HCT116 (cell line): ENCODE results near the gene CNTNAP2. TPM values are rescaled to one million over a fixed set of nuclear protein-coding genes. Genes with fewer than 3 reads are reported as not detected.

Experiments
- ATAC-seq: fragments of 200-7000 bp; cut with Tn5 transposase; 2 replicates; pipeline ENCODE4 v1.9.1; 2020; ENCODE audit warnings: mild to moderate bottlenecking, moderate library complexity
- BruUV-seq: library from RNA; stranded (reverse); fragments of 400-500 nt; replicated peaks from 2 replicates; lab custom pipeline; 2021; lab: Mats Ljungman, UMichigan
- CTCF ChIA-PET: fragments of 300-600 bp; sonication (Branson Sonifier 250); formaldehyde crosslinking; loops from one replicate; lab custom pipeline; 2021; ENCODE audit warnings: antibody characterized with exemption; lab: Charles Lee
- POLR2A ChIA-PET: fragments of 300-600, 350-600 bp; sonication (Branson Sonifier 250); formaldehyde crosslinking; loops from one replicate; lab custom pipeline; 2021; ENCODE audit warnings: antibody characterized with exemption; lab: Charles Lee
- RAD21 ChIA-PET, 2 experiments: fragments of 300-600 bp; sonication (Branson Sonifier 250); formaldehyde crosslinking; loops; one replicate each; lab custom pipeline; 2023; ENCODE audit warnings: low total read pairs in 2 of 2; ENCODE audit not compliant: uncharacterized antibody in 2 of 2, unreplicated experiment in 2 of 2, low non-redundant PET in 1 of 2; lab: Charles Lee
- DNase-seq: peaks from one replicate; pipeline ENCODE4 v3.0.0-alpha.2; 2010; ENCODE audit warnings: low read depth, low spot score
- H2AFZ ChIP-seq: fragments of 200-600 bp; shearing (Covaris generic), sonication (generic); 2 replicates; pipeline ENCODE4 v1.6.1; 2017; ENCODE audit warnings: low read depth, mixed run types, mixed read lengths, antibody characterized with exemption, low read length; ENCODE audit not compliant: poor library complexity, severe bottlenecking
- H3K27ac ChIP-seq: 2 replicates; pipeline ENCODE4 v1.5.1; 2012; ENCODE audit warnings: low read depth, low read length
- H3K27me3 ChIP-seq: fragments of 200-600 bp; sonication (generic); 2 replicates; pipeline ENCODE4 v1.6.1; 2016; ENCODE audit warnings: mixed run types, low read length, mixed read lengths; ENCODE audit not compliant: insufficient read depth
- H3K36me3 ChIP-seq, 2 experiments: fragments of 200-500 bp in 1 of 2; fragments of 200-600 bp in 1 of 2; sonication (Bioruptor generic) in 1 of 2; sonication (generic) in 1 of 2; 2 replicates each; pipeline versions ENCODE4 v1.5.1 to v1.6.1; 2014 to 2016; ENCODE audit warnings: low read length in 2 of 2, inconsistent platforms in 1 of 2, mixed read lengths in 1 of 2, mixed run types in 1 of 2; ENCODE audit not compliant: insufficient read depth in 2 of 2, control insufficient read depth in 1 of 2
- H3K4me1 ChIP-seq, 2 experiments: fragments of 200-600 bp in 1 of 2; sonication (generic) in 1 of 2; 2 replicates each; pipeline versions ENCODE4 v1.5.1 to v1.6.1; 2012 to 2017; ENCODE audit warnings: low read length in 2 of 2, inconsistent platforms in 1 of 2, mild to moderate bottlenecking in 1 of 2, mixed read lengths in 1 of 2, mixed run types in 1 of 2, moderate library complexity in 1 of 2; ENCODE audit not compliant: insufficient read depth in 2 of 2, control insufficient read depth in 1 of 2
- H3K4me2 ChIP-seq: fragments of 200-600 bp; sonication (generic); 2 replicates; pipeline ENCODE4 v1.6.1; 2017; ENCODE audit warnings: mixed run types, low read length, mixed read lengths
- H3K4me3 ChIP-seq, 2 experiments: fragments of 200-600 bp in 1 of 2; sonication (generic) in 1 of 2; replicated peaks in 1 of 2; 2 replicates each; pipeline ENCODE4 v1.5.1; 2011 to 2016; ENCODE audit warnings: low read length in 2 of 2, control low read depth in 1 of 2, low read depth in 1 of 2, mild to moderate bottlenecking in 1 of 2, mixed read lengths in 1 of 2, mixed run types in 1 of 2
- H3K79me2 ChIP-seq: fragments of 200-600 bp; sonication (generic); 2 replicates; pipeline ENCODE4 v1.6.1; 2017; ENCODE audit warnings: mild to moderate bottlenecking, mixed run types, low read length, moderate library complexity, mixed read lengths; ENCODE audit not compliant: insufficient read depth
- H3K9ac ChIP-seq: fragments of 200-600 bp; sonication (generic); 2 replicates; pipeline ENCODE4 v1.6.1; 2016; ENCODE audit warnings: low read length, mixed read lengths
- H3K9me2 ChIP-seq: fragments of 200-600 bp; sonication (generic), shearing (Covaris generic); 2 replicates; pipeline ENCODE4 v1.6.1; 2017; ENCODE audit warnings: mixed run types, mild to moderate bottlenecking, moderate library complexity; ENCODE audit not compliant: insufficient read depth
- H3K9me3 ChIP-seq, 2 experiments: fragments of 200-500 bp in 1 of 2; fragments of 200-600 bp in 1 of 2; sonication (Bioruptor generic) in 1 of 2; sonication (generic) in 1 of 2; 2 replicates each; pipeline ENCODE4 v1.6.1; 2014 to 2017; ENCODE audit warnings: low read length in 2 of 2, mixed read lengths in 2 of 2, inconsistent platforms in 1 of 2, low read depth in 1 of 2, mild to moderate bottlenecking in 1 of 2, mixed run types in 1 of 2, moderate library complexity in 1 of 2; ENCODE audit not compliant: control insufficient read depth in 1 of 2, insufficient read depth in 1 of 2
- H4K20me1 ChIP-seq: fragments of 200-600 bp; sonication (generic), shearing (Covaris generic); 2 replicates; pipeline ENCODE4 v1.6.1; 2017; ENCODE audit warnings: mixed run types, mild to moderate bottlenecking, moderate library complexity; ENCODE audit not compliant: insufficient read depth
- CBX3 ChIP-seq: IDR thresholded peaks from 2 replicates; pipeline ENCODE4 v1.6.1; 2012; ENCODE audit warnings: low read depth
- CEBPB ChIP-seq: IDR thresholded peaks from 2 replicates; pipeline ENCODE4 v1.6.1; 2012; ENCODE audit warnings: low read depth
- EGR1 ChIP-seq: IDR thresholded peaks from 2 replicates; pipeline ENCODE4 v1.6.1; 2012; ENCODE audit warnings: low read depth
- ELF1 ChIP-seq: IDR thresholded peaks from 2 replicates; pipeline ENCODE4 v1.6.1; 2012; ENCODE audit warnings: low read depth, borderline replicate concordance
- EZH2 ChIP-seq: fragments of 200-600 bp; sonication (generic); IDR thresholded peaks from 2 replicates; pipeline ENCODE4 v1.6.1; 2017; ENCODE audit warnings: antibody characterized with exemption, mixed run types
- EZH2phosphoT487 ChIP-seq: fragments of 200-600 bp; IDR thresholded peaks from 2 replicates; pipeline ENCODE4 v1.6.1; 2018; ENCODE audit warnings: antibody characterized with exemption, borderline replicate concordance
- FOSL1 ChIP-seq: IDR thresholded peaks from 2 replicates; pipeline ENCODE4 v1.6.1; 2012; ENCODE audit warnings: low read depth
- JUND ChIP-seq: IDR thresholded peaks from 2 replicates; pipeline ENCODE4 v1.6.1; 2012
- POLR2A ChIP-seq: IDR thresholded peaks from 2 replicates; pipeline ENCODE4 v1.7.0; 2011; ENCODE audit warnings: borderline replicate concordance; ENCODE audit not compliant: insufficient read depth, insufficient read length; ENCODE audit errors: extremely low read depth
- RAD21 ChIP-seq: IDR thresholded peaks from 2 replicates; pipeline ENCODE4 v1.6.1; 2012; ENCODE audit warnings: low read depth, mild to moderate bottlenecking
- SIN3A ChIP-seq: IDR thresholded peaks from 2 replicates; pipeline ENCODE4 v1.6.1; 2012; ENCODE audit warnings: low read depth
- SP1 ChIP-seq: IDR thresholded peaks from 2 replicates; pipeline ENCODE4 v1.6.1; 2012; ENCODE audit warnings: low read depth
- YY1 ChIP-seq: IDR thresholded peaks from 2 replicates; pipeline ENCODE4 v1.6.1; 2011; ENCODE audit warnings: low read length, low read depth, moderate library complexity, mild to moderate bottlenecking; ENCODE audit not compliant: insufficient replicate concordance; ENCODE audit errors: extremely low read depth
- ZFX ChIP-seq: fragments of 450-650 bp; IDR thresholded peaks from 2 replicates; pipeline ENCODE4 v1.6.1; 2017
- ZNF274 ChIP-seq: fragments of 200-500 bp; sonication (Bioruptor generic); IDR thresholded peaks from 2 replicates; pipeline ENCODE4 v1.6.1; 2014; ENCODE audit warnings: mild to moderate bottlenecking, low read depth, low read length, inconsistent platforms
- intact Hi-C: fragments of 100-400 bp; cut with micrococcal nuclease; formaldehyde crosslinking; loops from 2 replicates; pipeline ENCODE4 v1.10.0; 2022
- total RNA-seq: library from RNA; stranded (reverse); gene quantifications from one replicate; pipeline ENCODE4 v1.2.1, GENCODE V29; 2021; ENCODE audit not compliant: unreplicated experiment
- TF ChIP-seq, protein P1 (sequence below): IDR thresholded peaks from 2 replicates; pipeline ENCODE4 v1.6.1; 2011; ENCODE audit warnings: mild to moderate bottlenecking, low read length, moderate library complexity; ENCODE audit not compliant: insufficient replicate concordance; ENCODE audit errors: extremely low read depth
- TF ChIP-seq, protein P2 (sequence below): IDR thresholded peaks from 2 replicates; pipeline ENCODE4 v1.6.1; 2012
- TF ChIP-seq, protein P3 (sequence below), 3 experiments: fragments of 200-600 bp in 1 of 3; sonication (generic) in 1 of 3; IDR thresholded peaks in 2 of 3; conservative IDR thresholded peaks in 1 of 3; 2 replicates each; pipeline ENCODE4 v1.5.1; 2012 to 2017; ENCODE audit warnings: low read depth in 2 of 3, low read length in 2 of 3, antibody characterized with exemption in 1 of 3, borderline replicate concordance in 1 of 3, control low read depth in 1 of 3, mild to moderate bottlenecking in 1 of 3, mixed read lengths in 1 of 3, mixed run types in 1 of 3, moderate library complexity in 1 of 3; ENCODE audit not compliant: insufficient read depth in 1 of 3
- TF ChIP-seq, protein P4 (sequence below): IDR thresholded peaks from 2 replicates; pipeline ENCODE4 v1.6.1; 2012; ENCODE audit warnings: low read depth
- TF ChIP-seq, protein P5 (sequence below): IDR thresholded peaks from 2 replicates; pipeline ENCODE4 v1.6.1; 2012

The CNTNAP2 gene
- total RNA-seq, 1 experiment from 2014 or later = 0.37 TPM

DNA sequence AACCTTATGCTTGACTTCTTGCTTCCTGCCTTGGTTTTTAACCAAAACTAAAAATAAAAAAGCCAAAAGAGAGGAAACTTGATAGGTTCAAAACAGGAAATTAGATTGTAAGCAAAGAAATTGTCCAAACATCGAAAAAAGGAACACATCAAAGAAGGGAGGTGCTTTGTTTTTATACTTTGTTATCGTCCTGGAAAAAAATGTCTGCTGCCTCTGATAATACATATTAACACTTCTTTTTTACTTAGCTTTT, 2187.4 kb downstream of the CNTNAP2 start:
- Histone ChIP-seq H3K36me3 (no peaks in the 10 kb centered on the region), H3K4me2 (no peak overlapping the region), H3K9me3 (no peaks in the 10 kb centered on the region), H3K9ac (no peak overlapping the region), H4K20me1 (no peaks in the 10 kb centered on the region), H3K4me3 (no peak overlapping the region), H3K27ac (no peak overlapping the region), H3K9me2 (no peaks in the 10 kb centered on the region), H3K4me1 (no peaks in the 10 kb centered on the region), H3K79me2 (no peaks in the 10 kb centered on the region), H2AFZ (no peak overlapping the region), H3K27me3 (0 out of 2 replicates have a peak, but pooled peaks cover 5% of the 10 kb centered on the region)
- POLR2A ChIA-PET = no interaction called here
- TF ChIP-seq EZH2phosphoT487 (no peak), ELF1 (no peak), ZFX (no peak), POLR2A (no peak), CBX3 (no peak), CEBPB (no peak), ZNF274 (no peak), SIN3A (no peak), RAD21 (no peak), FOSL1 (no peak), YY1 (no peak), EGR1 (no peak), EZH2 (no peak), SP1 (no peak), JUND (no peak)
- TF ChIP-seq, protein P1, sequence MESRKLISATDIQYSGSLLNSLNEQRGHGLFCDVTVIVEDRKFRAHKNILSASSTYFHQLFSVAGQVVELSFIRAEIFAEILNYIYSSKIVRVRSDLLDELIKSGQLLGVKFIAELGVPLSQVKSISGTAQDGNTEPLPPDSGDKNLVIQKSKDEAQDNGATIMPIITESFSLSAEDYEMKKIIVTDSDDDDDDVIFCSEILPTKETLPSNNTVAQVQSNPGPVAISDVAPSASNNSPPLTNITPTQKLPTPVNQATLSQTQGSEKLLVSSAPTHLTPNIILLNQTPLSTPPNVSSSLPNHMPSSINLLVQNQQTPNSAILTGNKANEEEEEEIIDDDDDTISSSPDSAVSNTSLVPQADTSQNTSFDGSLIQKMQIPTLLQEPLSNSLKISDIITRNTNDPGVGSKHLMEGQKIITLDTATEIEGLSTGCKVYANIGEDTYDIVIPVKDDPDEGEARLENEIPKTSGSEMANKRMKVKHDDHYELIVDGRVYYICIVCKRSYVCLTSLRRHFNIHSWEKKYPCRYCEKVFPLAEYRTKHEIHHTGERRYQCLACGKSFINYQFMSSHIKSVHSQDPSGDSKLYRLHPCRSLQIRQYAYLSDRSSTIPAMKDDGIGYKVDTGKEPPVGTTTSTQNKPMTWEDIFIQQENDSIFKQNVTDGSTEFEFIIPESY = no peak
- TF ChIP-seq, protein P2, sequence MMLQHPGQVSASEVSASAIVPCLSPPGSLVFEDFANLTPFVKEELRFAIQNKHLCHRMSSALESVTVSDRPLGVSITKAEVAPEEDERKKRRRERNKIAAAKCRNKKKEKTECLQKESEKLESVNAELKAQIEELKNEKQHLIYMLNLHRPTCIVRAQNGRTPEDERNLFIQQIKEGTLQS = no peak
- TF ChIP-seq, protein P3, sequence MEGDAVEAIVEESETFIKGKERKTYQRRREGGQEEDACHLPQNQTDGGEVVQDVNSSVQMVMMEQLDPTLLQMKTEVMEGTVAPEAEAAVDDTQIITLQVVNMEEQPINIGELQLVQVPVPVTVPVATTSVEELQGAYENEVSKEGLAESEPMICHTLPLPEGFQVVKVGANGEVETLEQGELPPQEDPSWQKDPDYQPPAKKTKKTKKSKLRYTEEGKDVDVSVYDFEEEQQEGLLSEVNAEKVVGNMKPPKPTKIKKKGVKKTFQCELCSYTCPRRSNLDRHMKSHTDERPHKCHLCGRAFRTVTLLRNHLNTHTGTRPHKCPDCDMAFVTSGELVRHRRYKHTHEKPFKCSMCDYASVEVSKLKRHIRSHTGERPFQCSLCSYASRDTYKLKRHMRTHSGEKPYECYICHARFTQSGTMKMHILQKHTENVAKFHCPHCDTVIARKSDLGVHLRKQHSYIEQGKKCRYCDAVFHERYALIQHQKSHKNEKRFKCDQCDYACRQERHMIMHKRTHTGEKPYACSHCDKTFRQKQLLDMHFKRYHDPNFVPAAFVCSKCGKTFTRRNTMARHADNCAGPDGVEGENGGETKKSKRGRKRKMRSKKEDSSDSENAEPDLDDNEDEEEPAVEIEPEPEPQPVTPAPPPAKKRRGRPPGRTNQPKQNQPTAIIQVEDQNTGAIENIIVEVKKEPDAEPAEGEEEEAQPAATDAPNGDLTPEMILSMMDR (IDR thresholded peaks at IDR 0.05 in 2 of 3, conservative IDR thresholded peaks at IDR 0.05 in 1 of 3; ENCODE audit: borderline replicate concordance in 1 of 3, insufficient read depth in 1 of 3, low read depth in 2 of 3, low read length in 2 of 3) = no peak
- TF ChIP-seq, protein P4, sequence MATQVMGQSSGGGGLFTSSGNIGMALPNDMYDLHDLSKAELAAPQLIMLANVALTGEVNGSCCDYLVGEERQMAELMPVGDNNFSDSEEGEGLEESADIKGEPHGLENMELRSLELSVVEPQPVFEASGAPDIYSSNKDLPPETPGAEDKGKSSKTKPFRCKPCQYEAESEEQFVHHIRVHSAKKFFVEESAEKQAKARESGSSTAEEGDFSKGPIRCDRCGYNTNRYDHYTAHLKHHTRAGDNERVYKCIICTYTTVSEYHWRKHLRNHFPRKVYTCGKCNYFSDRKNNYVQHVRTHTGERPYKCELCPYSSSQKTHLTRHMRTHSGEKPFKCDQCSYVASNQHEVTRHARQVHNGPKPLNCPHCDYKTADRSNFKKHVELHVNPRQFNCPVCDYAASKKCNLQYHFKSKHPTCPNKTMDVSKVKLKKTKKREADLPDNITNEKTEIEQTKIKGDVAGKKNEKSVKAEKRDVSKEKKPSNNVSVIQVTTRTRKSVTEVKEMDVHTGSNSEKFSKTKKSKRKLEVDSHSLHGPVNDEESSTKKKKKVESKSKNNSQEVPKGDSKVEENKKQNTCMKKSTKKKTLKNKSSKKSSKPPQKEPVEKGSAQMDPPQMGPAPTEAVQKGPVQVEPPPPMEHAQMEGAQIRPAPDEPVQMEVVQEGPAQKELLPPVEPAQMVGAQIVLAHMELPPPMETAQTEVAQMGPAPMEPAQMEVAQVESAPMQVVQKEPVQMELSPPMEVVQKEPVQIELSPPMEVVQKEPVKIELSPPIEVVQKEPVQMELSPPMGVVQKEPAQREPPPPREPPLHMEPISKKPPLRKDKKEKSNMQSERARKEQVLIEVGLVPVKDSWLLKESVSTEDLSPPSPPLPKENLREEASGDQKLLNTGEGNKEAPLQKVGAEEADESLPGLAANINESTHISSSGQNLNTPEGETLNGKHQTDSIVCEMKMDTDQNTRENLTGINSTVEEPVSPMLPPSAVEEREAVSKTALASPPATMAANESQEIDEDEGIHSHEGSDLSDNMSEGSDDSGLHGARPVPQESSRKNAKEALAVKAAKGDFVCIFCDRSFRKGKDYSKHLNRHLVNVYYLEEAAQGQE = no peak
- TF ChIP-seq, protein P5, sequence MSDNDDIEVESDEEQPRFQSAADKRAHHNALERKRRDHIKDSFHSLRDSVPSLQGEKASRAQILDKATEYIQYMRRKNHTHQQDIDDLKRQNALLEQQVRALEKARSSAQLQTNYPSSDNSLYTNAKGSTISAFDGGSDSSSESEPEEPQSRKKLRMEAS = no peak
- no TSS peak for BruUV-seq
- ATAC-seq (no peak), DNase-seq (no peak)
- RAD21 ChIA-PET = no interaction called here
- CTCF ChIA-PET = no interaction called here
- intact Hi-C loops = no loop called here
